Measurements from ENCODE around the gene ROR1. TPM values are rescaled to one million over a fixed set of nuclear protein-coding genes. Genes with fewer than 3 reads are reported as not detected.

ROR1 gene
- total and polyA plus RNA-seq, 2 of the 4 experiments (the other 2 are of a cell fraction), result 4.4 to 10.0 TPM

DNA sequence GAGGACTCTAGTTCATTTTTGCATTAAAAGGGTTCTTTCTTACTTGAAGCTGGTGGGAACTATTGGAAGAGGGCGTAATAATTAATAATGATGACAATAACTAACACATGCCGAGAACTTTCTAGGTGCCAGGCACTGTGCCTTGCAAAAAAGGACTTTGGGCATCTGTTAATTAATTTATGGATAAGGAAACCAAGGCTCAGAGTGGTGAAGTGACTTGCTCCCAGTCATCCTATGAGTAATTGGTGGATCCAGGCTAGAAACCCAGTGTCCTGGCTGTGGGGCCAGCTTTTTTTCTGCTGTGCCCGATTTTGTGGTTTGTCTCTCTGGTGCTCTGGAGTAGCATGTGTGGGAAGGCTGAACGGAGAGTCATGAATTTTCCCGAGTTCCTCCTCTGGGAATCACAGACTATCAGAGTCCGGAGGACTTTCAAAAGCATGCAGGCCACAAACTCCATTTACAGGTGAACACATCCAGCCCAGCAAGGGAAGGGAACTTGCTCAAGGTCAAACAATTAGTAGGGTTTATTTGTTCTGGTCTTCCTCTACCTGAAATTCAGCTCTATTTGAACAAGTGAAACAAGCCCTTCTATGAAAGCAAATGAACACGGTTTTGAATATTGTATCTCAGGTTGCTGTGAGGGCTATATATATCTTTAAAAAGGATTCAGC lies 23.4 kb downstream of the ROR1 start:
- dilution Hi-C loops (cut with HindIII; ENCODE audit: low sequenced_read_pairs, unreplicated experiment) (no loop called here), in situ Hi-C loops (cut with MboI; ENCODE audit: low sequenced_read_pairs) (no loop called here), intact Hi-C loops (cut with micrococcal nuclease) (no loop called here)
- Histone ChIP-seq H2AFZ (replicated peaks; ENCODE audit: low read length, poor library complexity) (no peak overlapping the region), H2BK15ac (ENCODE audit: low read depth, low read length) (no peak overlapping the region), H3K27ac (ENCODE audit: insufficient read depth, low read length) (no peak overlapping the region), H3K14ac (replicated peaks; ENCODE audit: low read depth, low read length) (no peak overlapping the region), H3K9me1 (ENCODE audit: insufficient read depth, low read length) (peaks cover 6% of the 10 kb centered on the region; the same call in 1 of the 2 replicates), H4K91ac (ENCODE audit: insufficient read depth, low read depth, low read length) (no peak overlapping the region), H3K4me2 (ENCODE audit: low read depth, low read length) (no peak overlapping the region), H3K4me1 (ENCODE audit: control insufficient read depth, insufficient read depth, low read length) (peaks cover 11% of the 10 kb centered on the region), H3K18ac (ENCODE audit: low read depth, low read length) (no peak overlapping the region), H3K9ac (ENCODE audit: low read depth, low read length) (no peak overlapping the region), H3K56ac (ENCODE audit: extremely low read depth, insufficient read depth, low read length) (no peak overlapping the region), H4K5ac (ENCODE audit: low read depth, low read length) (no peak overlapping the region), H2BK5ac (ENCODE audit: low read depth, low read length, poor library complexity, severe bottlenecking) (no peak overlapping the region), H2AK5ac (ENCODE audit: low read depth, low read length) (no peak overlapping the region), H4K20me1 (ENCODE audit: insufficient read depth, low read length) (peaks cover 3% of the 10 kb centered on the region), H2BK120ac (ENCODE audit: low read depth, low read length) (no peak overlapping the region), H2AK9ac (replicated peaks; ENCODE audit: low read depth, low read length, poor library complexity) (no peak overlapping the region), H3K27me3 (ENCODE audit: control insufficient read depth, insufficient read depth, low read length) (no peaks in the 10 kb centered on the region), H3K4ac (ENCODE audit: low read depth, low read length) (no peak overlapping the region), H3K79me1 (ENCODE audit: low read depth in 1 of 2, low read length in 2 of 2) (peaks cover 0 to 4% of the 10 kb centered on the region in 2 experiments; a peak in 2 of 4 replicates), H3K23ac (ENCODE audit: low read depth, low read length) (no peak overlapping the region), H3K9me3 (ENCODE audit: control insufficient read depth, insufficient read depth, low read length) (no peaks in the 10 kb centered on the region), H3K36me3 (ENCODE audit: control insufficient read depth, insufficient read depth, low read length) (no peaks in the 10 kb centered on the region), H2BK20ac (ENCODE audit: low read depth, low read length) (no peak overlapping the region), H3K4me3 (ENCODE audit: insufficient read depth, low read depth, low read length) (no peak overlapping the region), H4K8ac (ENCODE audit: low read depth in 2 of 2, low read length in 2 of 2) (no peak overlapping the region)
- ChIA-PET POLR2A (ENCODE audit: unreplicated experiment) (no interaction called here), CTCF (interaction anchor here (0.5 to 0.7 kb wide), 2 partner anchors 238 to 245 kb away, joined by 3 read pairs; no protein-coding TSS in a partner anchor)
- BruUV-seq (replicated peaks), result no TSS peak
- no peak for DNase-seq
- WGBS, 2 experiments (ENCODE audit: extremely low coverage in 2 of 2, insufficient read length in 1 of 2), result no CpG with 5 or more reads among the region's 7 CpGs
- TF ChIP-seq, protein P1, sequence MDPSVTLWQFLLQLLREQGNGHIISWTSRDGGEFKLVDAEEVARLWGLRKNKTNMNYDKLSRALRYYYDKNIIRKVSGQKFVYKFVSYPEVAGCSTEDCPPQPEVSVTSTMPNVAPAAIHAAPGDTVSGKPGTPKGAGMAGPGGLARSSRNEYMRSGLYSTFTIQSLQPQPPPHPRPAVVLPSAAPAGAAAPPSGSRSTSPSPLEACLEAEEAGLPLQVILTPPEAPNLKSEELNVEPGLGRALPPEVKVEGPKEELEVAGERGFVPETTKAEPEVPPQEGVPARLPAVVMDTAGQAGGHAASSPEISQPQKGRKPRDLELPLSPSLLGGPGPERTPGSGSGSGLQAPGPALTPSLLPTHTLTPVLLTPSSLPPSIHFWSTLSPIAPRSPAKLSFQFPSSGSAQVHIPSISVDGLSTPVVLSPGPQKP (IDR thresholded peaks at IDR 0.05; ENCODE audit: borderline replicate concordance, low read depth, low read length), result no peak
- no peak for TF ChIP-seq MXI1 (IDR thresholded peaks at IDR 0.05; ENCODE audit: borderline replicate concordance, low read depth, low read length)
- no peak for TF ChIP-seq RFX5 (IDR thresholded peaks at IDR 0.05; ENCODE audit: low read depth, low read length)
- TF ChIP-seq NFE2L2 (IDR thresholded peaks at IDR 0.05; ENCODE audit: low read depth, low read length), result no peak
- no peak for TF ChIP-seq RCOR1 (IDR thresholded peaks at IDR 0.05; ENCODE audit: insufficient replicate concordance, low read length)
- no peak for TF ChIP-seq CHD1 (IDR thresholded peaks at IDR 0.05; ENCODE audit: low read depth, low read length)
- TF ChIP-seq MAZ (IDR thresholded peaks at IDR 0.05; ENCODE audit: borderline replicate concordance, low read depth, low read length), result no peak
- TF ChIP-seq BHLHE40 (IDR thresholded peaks at IDR 0.05; ENCODE audit: low read depth, low read length), result no peak
- TF ChIP-seq SMC3 (IDR thresholded peaks at IDR 0.05; ENCODE audit: low read depth, low read length), result no peak
- TF ChIP-seq CEBPB (IDR thresholded peaks at IDR 0.05; ENCODE audit: low read depth, low read length), result no peak
- TF ChIP-seq POLR2A (IDR thresholded peaks at IDR 0.05; ENCODE audit: low read depth, low read length), result no peak
- TF ChIP-seq, protein P2, sequence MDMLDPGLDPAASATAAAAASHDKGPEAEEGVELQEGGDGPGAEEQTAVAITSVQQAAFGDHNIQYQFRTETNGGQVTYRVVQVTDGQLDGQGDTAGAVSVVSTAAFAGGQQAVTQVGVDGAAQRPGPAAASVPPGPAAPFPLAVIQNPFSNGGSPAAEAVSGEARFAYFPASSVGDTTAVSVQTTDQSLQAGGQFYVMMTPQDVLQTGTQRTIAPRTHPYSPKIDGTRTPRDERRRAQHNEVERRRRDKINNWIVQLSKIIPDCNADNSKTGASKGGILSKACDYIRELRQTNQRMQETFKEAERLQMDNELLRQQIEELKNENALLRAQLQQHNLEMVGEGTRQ (IDR thresholded peaks at IDR 0.05; ENCODE audit: low read depth, low read length), result no peak
- TF ChIP-seq RAD21 (IDR thresholded peaks at IDR 0.05; ENCODE audit: low read length), result no peak
- TF ChIP-seq, protein P3, sequence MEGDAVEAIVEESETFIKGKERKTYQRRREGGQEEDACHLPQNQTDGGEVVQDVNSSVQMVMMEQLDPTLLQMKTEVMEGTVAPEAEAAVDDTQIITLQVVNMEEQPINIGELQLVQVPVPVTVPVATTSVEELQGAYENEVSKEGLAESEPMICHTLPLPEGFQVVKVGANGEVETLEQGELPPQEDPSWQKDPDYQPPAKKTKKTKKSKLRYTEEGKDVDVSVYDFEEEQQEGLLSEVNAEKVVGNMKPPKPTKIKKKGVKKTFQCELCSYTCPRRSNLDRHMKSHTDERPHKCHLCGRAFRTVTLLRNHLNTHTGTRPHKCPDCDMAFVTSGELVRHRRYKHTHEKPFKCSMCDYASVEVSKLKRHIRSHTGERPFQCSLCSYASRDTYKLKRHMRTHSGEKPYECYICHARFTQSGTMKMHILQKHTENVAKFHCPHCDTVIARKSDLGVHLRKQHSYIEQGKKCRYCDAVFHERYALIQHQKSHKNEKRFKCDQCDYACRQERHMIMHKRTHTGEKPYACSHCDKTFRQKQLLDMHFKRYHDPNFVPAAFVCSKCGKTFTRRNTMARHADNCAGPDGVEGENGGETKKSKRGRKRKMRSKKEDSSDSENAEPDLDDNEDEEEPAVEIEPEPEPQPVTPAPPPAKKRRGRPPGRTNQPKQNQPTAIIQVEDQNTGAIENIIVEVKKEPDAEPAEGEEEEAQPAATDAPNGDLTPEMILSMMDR (conservative IDR thresholded peaks at IDR 0.05; ENCODE audit: low read depth, low read length), result no peak
- no peak for TF ChIP-seq FOS (IDR thresholded peaks at IDR 0.05; ENCODE audit: low read depth, low read length)
- TF ChIP-seq MAFK (IDR thresholded peaks at IDR 0.05; ENCODE audit: low read depth, low read length), result no peak
- no peak for ATAC-seq (ENCODE audit: low read depth)
